Left lung (tissue), 10 donors: ENCODE results near the gene XAGE3. TPM values are rescaled to one million over a fixed set of nuclear protein-coding genes. Genes with fewer than 3 reads are reported as not detected.
"Not testable (repeated sequence)": the region's sequence is repeated elsewhere in the genome, so short reads cannot be mapped to it uniquely, and the experiment has no call there.

Experiments used
- ATAC-seq: fragments of 200-7000 bp; cut with Tn5 transposase; one replicate; pipeline ENCODE4 v1.9.1; 2020; ENCODE audit warnings: moderate library complexity
- DNase-seq, 4 donors: peaks; one replicate each; pipeline ENCODE4 v3.0.0-alpha.2; 2013 to 2020
- H3K27ac ChIP-seq, 2 donors: fragments of 200-600 bp; sonication (generic) in 1 of 2; one replicate each; pipeline versions ENCODE4 v1.5.0 to v1.8.0; 2020 to 2021
- H3K27me3 ChIP-seq, 2 donors: fragments of 200-600 bp; sonication (generic) in 1 of 2; one replicate each; pipeline versions ENCODE4 v1.5.0 to v1.8.0; 2020 to 2021
- H3K36me3 ChIP-seq, 2 donors: fragments of 200-600 bp; sonication (generic) in 1 of 2; one replicate each; pipeline versions ENCODE4 v1.5.0 to v1.8.0; 2020 to 2021
- H3K4me1 ChIP-seq, 2 donors: fragments of 200-600 bp; one replicate each; pipeline ENCODE4 v1.8.0; 2021
- H3K4me3 ChIP-seq, 2 donors: fragments of 200-600 bp; sonication (generic) in 1 of 2; one replicate each; pipeline versions ENCODE4 v1.5.0 to v1.8.0; 2020 to 2021; ENCODE audit warnings: mild to moderate bottlenecking in 1 of 2
- H3K9me3 ChIP-seq, 2 donors: fragments of 200-600 bp; sonication (generic) in 1 of 2; one replicate each; pipeline versions ENCODE4 v1.5.0 to v1.8.0; 2020 to 2021
- intact Hi-C, 2 donors: fragments of 100-400 bp; cut with DNase I; formaldehyde crosslinking; loops; one replicate each; pipeline versions ENCODE4 v1.11.2 to v1.14.2; 2022
- polyA plus RNA-seq, 6 donors: library from polyadenylated mRNA; unstranded; fragments of 120-200 nt; gene quantifications; one replicate each; pipeline ENCODE4 v1.2.1, GENCODE V29; 2013; ENCODE audit not compliant: insufficient read length in 6 of 6
- total RNA-seq, 2 donors: library from RNA; stranded (reverse); fragmentation: NEBNext Ultra II Directional; extraction: Animal tissue kit (Norgen Biotek cat#: 25700); gene quantifications; one replicate each; pipeline ENCODE4 v1.2.1, GENCODE V29; 2021
- TF ChIP-seq, protein P1 (sequence below), 2 donors: fragments of 200-600 bp; sonication (generic) in 1 of 2; IDR thresholded peaks; one replicate each; pipeline versions ENCODE4 v1.5.0 to v1.8.0; 2021; ENCODE audit warnings: antibody characterized with exemption in 2 of 2
- donor health status: DM: no; HTN: yes; CAD: no.
- donor health status: DM: no; HTN: no; CAD: no.

The XAGE3 gene
- total and polyA plus RNA-seq, 8 donors, result not detected

DNA sequence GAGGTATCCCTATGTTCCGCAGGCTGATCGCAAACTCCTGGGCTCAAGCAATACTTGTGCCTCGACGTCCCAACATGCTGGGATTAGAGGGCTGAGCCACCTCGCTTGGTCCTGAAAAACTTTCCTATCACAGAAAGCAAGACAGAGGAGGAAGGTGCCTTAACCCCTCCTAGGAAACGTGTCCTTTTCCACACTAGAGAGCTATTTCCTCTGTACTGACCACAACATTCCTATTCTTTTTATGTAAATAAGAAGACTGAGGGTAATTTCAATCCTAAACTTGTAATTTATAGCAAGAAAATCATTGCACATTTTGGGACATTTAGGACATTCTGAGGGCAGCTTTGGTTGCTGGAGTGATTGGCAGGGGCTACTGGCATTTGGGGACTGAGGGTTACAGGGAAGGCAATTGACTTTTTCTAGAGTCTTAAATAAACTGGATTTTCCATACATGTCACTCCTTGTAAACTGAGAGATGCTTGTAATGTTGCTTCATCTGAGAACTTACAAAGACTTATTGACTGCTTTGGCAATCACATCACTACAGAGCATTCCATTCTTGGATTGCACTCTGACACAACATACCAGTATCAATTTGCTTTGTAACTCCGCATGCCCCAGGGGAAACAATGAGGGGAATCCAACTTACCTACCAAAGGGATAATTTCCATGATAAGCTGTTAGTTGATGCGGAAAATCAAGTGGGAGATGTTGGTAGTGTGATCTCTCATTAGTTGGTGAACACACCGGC lies 15.6 kb downstream of the XAGE3 start:
- no peaks in the 10 kb centered on the region for H3K9me3 ChIP-seq
- ATAC-seq, result no peak
- no peaks in the 10 kb centered on the region for H3K27me3 ChIP-seq
- TF ChIP-seq, protein P1, sequence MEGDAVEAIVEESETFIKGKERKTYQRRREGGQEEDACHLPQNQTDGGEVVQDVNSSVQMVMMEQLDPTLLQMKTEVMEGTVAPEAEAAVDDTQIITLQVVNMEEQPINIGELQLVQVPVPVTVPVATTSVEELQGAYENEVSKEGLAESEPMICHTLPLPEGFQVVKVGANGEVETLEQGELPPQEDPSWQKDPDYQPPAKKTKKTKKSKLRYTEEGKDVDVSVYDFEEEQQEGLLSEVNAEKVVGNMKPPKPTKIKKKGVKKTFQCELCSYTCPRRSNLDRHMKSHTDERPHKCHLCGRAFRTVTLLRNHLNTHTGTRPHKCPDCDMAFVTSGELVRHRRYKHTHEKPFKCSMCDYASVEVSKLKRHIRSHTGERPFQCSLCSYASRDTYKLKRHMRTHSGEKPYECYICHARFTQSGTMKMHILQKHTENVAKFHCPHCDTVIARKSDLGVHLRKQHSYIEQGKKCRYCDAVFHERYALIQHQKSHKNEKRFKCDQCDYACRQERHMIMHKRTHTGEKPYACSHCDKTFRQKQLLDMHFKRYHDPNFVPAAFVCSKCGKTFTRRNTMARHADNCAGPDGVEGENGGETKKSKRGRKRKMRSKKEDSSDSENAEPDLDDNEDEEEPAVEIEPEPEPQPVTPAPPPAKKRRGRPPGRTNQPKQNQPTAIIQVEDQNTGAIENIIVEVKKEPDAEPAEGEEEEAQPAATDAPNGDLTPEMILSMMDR (IDR thresholded peaks at IDR 0.05), result no peak
- H3K4me1 ChIP-seq, result no peaks in the 10 kb centered on the region
- H3K27ac ChIP-seq, result no peak overlapping the region
- no peak for DNase-seq
- H3K36me3 ChIP-seq, result no peaks in the 10 kb centered on the region
- H3K4me3 ChIP-seq, result no peak overlapping the region
- intact Hi-C loops, result no loop called here

DNA sequence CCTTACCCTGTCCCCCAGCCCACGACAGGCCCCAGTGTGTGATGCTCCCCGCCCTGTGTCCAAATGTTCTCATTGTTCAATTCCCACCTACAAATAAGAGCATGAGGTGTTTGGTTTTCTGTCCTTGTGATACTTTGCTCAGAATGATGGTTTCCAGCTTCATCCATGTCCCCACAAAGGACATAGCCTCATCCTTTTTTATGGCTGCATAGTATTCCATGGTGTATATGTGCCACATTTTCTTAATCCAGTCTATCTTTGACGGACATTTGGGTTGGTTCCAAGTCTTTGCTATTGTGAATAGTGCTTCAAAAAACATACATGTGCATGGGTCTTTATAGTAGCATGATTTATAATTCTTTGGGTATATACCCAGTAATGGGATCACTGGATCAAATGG lies 24.3 kb downstream of the XAGE3 start:
- ATAC-seq, H3K27ac ChIP-seq, H3K27me3 ChIP-seq, DNase-seq, H3K4me1 ChIP-seq, intact Hi-C loops, H3K36me3 ChIP-seq, H3K9me3 ChIP-seq, H3K4me3 ChIP-seq: not testable (repeated sequence)

DNA sequence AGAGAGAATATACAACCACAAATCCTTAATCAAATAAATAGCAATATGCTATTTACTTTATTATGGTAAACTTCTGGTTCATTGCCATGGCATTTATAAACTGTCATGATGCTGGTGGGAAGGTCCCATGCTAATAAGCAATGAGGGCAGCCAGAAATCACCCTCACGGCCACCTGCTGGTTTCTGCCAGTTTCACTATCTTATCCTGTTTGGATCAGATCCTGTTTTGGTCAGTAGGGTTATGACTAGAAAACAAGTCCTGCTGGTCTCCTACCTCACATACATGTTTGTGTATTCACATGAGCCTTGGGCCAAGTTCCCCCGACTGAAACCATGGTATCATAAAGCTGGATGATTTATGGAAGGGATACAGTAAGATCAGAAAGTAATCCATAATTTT lies 28.7 kb downstream of the XAGE3 start:
- no peak for DNase-seq
- Histone ChIP-seq H3K27ac (no peak overlapping the region), H3K9me3 (no peaks in the 10 kb centered on the region), H3K27me3 (no peaks in the 10 kb centered on the region), H3K36me3 (no peaks in the 10 kb centered on the region), H3K4me1 (no peaks in the 10 kb centered on the region), H3K4me3 (no peak overlapping the region)
- TF ChIP-seq, protein P1 (IDR thresholded peaks at IDR 0.05), result no peak
- no peak for ATAC-seq
- intact Hi-C loops, result no loop called here

DNA sequence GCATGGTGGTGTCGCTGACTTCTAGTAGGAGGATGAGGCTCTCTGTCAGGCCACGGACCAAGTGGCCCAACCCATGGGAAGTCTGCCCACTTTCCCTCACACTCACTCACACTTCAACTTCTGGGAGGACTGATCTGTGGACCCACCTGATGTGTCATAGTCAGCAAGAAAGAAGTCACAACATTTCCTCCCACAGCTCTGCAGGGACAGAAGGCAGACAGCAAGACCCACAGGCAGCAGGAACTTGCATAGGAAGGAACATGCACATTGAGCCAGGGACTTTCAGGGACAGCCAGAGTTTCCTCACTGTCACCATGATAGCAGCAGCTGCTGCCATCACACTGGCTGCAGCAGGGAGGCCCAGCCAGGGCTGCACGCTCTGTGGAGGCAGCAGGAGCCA lies 37.3 kb downstream of the XAGE3 start:
- ATAC-seq (no peak), DNase-seq (no peak)
- Histone ChIP-seq H3K4me1 (no peaks in the 10 kb centered on the region), H3K36me3 (no peaks in the 10 kb centered on the region), H3K27me3 (no peaks in the 10 kb centered on the region), H3K4me3 (no peak overlapping the region), H3K27ac (no peak overlapping the region), H3K9me3 (no peaks in the 10 kb centered on the region)
- intact Hi-C loops, result no loop called here
- TF ChIP-seq, protein P1 (IDR thresholded peaks at IDR 0.05), result no peak

DNA sequence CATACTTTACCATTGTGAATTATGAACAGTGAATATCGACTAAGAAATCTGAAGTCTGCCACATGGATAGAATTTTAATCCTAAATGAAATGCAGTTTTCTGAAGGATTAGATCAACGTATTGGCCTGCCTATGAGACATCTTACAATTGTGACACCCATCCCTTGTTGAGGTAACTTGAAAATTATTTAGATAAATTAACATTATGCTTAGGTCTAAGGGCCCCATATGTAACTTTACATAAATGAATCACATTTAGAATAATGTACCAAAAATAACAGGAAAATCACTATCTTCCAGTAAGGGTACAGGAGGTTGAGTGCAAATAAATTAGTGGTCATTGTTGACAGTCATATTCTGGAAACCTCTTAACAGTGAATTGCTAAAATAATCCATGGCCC lies 43.3 kb downstream of the XAGE3 start:
- no peak for ATAC-seq
- TF ChIP-seq, protein P1 (IDR thresholded peaks at IDR 0.05), result no peak

More for the DNA sequence above, 43.3 kb downstream of the XAGE3 start:
- intact Hi-C loops, result no loop called here
- no peaks in the 10 kb centered on the region for H3K9me3 ChIP-seq
- H3K36me3 ChIP-seq, result no peaks in the 10 kb centered on the region
- H3K27ac ChIP-seq, result no peak overlapping the region
- no peaks in the 10 kb centered on the region for H3K27me3 ChIP-seq
- H3K4me3 ChIP-seq, result no peak overlapping the region
- no peak for DNase-seq
- no peaks in the 10 kb centered on the region for H3K4me1 ChIP-seq
